ENCODE results near the gene ZNF165.

GRCh38 chr6:28124350-28124970 is 44.1 kb downstream of the ZNF165 start, which contains the start of gene ZSCAN16:
- TF ChIP-seq CTCF (conservative IDR thresholded peaks at IDR 0.05 in 1 of 2, IDR thresholded peaks at IDR 0.05 in 1 of 2; ENCODE audit: low read depth in 1 of 2, low read length in 2 of 2), result no peak
- no peak for TF ChIP-seq EZH2 (IDR thresholded peaks at IDR 0.05; ENCODE audit: low read length, missing control alignments)

Data from fibroblast of lung (primary cell).